Measurements from ENCODE around the gene RABIF. TPM values are rescaled to one million over a fixed set of nuclear protein-coding genes. Genes with fewer than 3 reads are reported as not detected.

Gene RABIF
- total RNA-seq, 2 experiments from 2014 or later: 7.8 TPM

DNA sequence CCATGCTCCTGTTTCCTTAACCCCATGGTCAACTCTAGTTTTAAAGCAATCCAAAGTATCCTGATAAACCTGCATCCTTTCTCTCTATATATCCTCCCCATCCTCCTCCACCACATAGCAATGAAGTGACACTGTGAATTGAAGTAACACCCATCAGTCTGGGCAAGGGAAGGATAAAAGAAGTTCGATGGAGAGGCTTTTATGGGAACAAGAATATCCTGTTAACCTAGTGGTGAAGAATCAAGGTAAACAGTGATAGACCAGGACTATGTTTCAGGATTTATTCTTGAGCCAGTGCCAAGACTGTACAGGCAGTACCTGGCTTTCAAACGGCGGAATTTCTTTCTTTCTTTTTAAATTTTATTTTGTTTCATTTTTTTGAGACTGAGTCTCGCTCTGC lies 17.6 kb downstream of the RABIF start:
- Histone ChIP-seq H3K36me3 (ENCODE audit: insufficient read depth, low read length) (no peaks in the 10 kb centered on the region), H3K4me3 (ENCODE audit: low read depth, low read length, poor library complexity, severe bottlenecking) (no peak overlapping the region), H3K27ac (ENCODE audit: low read depth, low read length, poor library complexity, severe bottlenecking) (no peak overlapping the region), H3K9me2 (ENCODE audit: insufficient read depth, low read length) (no peaks in the 10 kb centered on the region), H3K79me2 (ENCODE audit: insufficient read depth, low read depth, low read length) (no peaks in the 10 kb centered on the region), H2AFZ (ENCODE audit: low read length) (no peak overlapping the region), H3K9me3 (ENCODE audit: low read length) (no peaks in the 10 kb centered on the region), H3K4me2 (ENCODE audit: low read length) (no peak overlapping the region), H4K20me1 (ENCODE audit: insufficient read depth, low read length) (no peaks in the 10 kb centered on the region), H3K4me1 (ENCODE audit: insufficient read depth, low read length, poor library complexity, severe bottlenecking) (no peaks in the 10 kb centered on the region)
- intact Hi-C loops (cut with micrococcal nuclease; ENCODE audit: unreplicated experiment): no loop called here
- DNase-seq (ENCODE audit: low spot score): no peak
- ChIA-PET POLR2A (no interaction called here), CTCF (ENCODE audit: unreplicated experiment) (no interaction called here)
- TF ChIP-seq EZH2phosphoT487 (IDR thresholded peaks at IDR 0.05; ENCODE audit: borderline replicate concordance, low read depth, low read length): no peak
- TF ChIP-seq, protein P1, sequence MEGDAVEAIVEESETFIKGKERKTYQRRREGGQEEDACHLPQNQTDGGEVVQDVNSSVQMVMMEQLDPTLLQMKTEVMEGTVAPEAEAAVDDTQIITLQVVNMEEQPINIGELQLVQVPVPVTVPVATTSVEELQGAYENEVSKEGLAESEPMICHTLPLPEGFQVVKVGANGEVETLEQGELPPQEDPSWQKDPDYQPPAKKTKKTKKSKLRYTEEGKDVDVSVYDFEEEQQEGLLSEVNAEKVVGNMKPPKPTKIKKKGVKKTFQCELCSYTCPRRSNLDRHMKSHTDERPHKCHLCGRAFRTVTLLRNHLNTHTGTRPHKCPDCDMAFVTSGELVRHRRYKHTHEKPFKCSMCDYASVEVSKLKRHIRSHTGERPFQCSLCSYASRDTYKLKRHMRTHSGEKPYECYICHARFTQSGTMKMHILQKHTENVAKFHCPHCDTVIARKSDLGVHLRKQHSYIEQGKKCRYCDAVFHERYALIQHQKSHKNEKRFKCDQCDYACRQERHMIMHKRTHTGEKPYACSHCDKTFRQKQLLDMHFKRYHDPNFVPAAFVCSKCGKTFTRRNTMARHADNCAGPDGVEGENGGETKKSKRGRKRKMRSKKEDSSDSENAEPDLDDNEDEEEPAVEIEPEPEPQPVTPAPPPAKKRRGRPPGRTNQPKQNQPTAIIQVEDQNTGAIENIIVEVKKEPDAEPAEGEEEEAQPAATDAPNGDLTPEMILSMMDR (conservative IDR thresholded peaks at IDR 0.05; ENCODE audit: low read length): no peak
- BruUV-seq (replicated peaks): no TSS peak

DNA sequence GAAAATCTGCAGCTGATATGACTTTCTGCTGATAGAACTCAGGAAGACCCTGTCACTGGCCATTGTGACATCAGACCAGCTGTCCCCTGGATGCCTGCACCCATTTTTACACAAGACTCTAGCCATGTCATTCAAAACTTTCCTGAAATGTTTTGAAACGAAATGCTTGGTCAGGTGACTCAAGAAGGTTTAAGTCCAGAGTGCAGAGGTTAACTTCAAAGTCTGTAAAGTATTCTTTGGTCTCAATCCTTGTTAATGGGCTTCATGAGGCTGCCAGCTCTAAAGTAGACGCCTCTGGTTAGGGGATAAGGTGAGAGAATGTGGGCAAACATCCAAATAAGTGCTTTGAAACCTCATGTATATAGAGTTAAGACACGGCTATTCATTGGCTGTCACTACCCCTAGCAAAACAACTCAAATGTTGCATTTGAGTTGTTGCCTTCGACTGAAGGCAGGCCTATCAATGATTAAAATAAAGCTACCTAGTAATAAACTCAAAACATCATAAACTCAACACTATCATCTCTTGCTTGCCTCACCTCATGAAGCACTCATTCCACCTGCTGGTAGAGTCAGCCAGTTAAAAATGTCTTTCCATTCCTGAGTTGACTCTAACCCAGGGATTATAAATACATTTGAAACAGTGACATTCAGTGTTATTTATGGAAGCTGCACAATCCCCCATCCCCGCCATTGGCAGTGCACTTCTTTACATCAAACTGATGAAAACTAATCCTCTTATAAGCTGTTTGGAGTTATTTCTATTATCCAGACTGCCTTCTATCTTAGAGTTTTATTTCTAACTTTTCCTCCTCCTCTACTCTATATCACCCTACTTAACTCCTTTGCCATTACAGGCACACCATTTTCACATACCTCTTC lies 26.0 kb downstream of the RABIF start:
- intact Hi-C loops (cut with micrococcal nuclease; ENCODE audit: unreplicated experiment): no loop called here
- Histone ChIP-seq H3K79me2 (ENCODE audit: insufficient read depth, low read depth, low read length) (no peaks in the 10 kb centered on the region), H3K9me2 (ENCODE audit: insufficient read depth, low read length) (no peaks in the 10 kb centered on the region), H3K36me3 (ENCODE audit: insufficient read depth, low read length) (no peaks in the 10 kb centered on the region), H2AFZ (ENCODE audit: low read length) (no peak overlapping the region), H3K9me3 (ENCODE audit: low read length) (no peaks in the 10 kb centered on the region), H3K4me3 (ENCODE audit: low read depth, low read length, poor library complexity, severe bottlenecking) (no peak overlapping the region), H3K4me1 (ENCODE audit: insufficient read depth, low read length, poor library complexity, severe bottlenecking) (no peaks in the 10 kb centered on the region), H3K4me2 (ENCODE audit: low read length) (no peak overlapping the region), H3K27ac (ENCODE audit: low read depth, low read length, poor library complexity, severe bottlenecking) (no peak overlapping the region), H4K20me1 (ENCODE audit: insufficient read depth, low read length) (no peaks in the 10 kb centered on the region)
- ChIA-PET CTCF (ENCODE audit: unreplicated experiment) (no interaction called here), POLR2A (interaction anchor here (0.6 to 1.2 kb wide), 2 partner anchors 14 to 926 kb away, joined by 3 read pairs; no protein-coding TSS in a partner anchor)
- TF ChIP-seq, protein P1 (conservative IDR thresholded peaks at IDR 0.05; ENCODE audit: low read length): no peak
- no peak for TF ChIP-seq EZH2phosphoT487 (IDR thresholded peaks at IDR 0.05; ENCODE audit: borderline replicate concordance, low read depth, low read length)
- DNase-seq (ENCODE audit: low spot score): no peak
- BruUV-seq (replicated peaks): no TSS peak

All from OCI-LY7 (cell line).